NCI-H2029 treated with DMSO at 0.1 percent for 48 hours (cell line): Measurements from ENCODE around the gene MED15.

Experiments
- DNase-seq: peaks from one replicate; lab custom pipeline; 2025; lab: John Stamatoyannopoulos, UW

Gene MED15

GRCh38 chr22:20552443-20553401 lies 45.3 kb downstream of the MED15 start:
- DNase-seq = no peak

DNA sequence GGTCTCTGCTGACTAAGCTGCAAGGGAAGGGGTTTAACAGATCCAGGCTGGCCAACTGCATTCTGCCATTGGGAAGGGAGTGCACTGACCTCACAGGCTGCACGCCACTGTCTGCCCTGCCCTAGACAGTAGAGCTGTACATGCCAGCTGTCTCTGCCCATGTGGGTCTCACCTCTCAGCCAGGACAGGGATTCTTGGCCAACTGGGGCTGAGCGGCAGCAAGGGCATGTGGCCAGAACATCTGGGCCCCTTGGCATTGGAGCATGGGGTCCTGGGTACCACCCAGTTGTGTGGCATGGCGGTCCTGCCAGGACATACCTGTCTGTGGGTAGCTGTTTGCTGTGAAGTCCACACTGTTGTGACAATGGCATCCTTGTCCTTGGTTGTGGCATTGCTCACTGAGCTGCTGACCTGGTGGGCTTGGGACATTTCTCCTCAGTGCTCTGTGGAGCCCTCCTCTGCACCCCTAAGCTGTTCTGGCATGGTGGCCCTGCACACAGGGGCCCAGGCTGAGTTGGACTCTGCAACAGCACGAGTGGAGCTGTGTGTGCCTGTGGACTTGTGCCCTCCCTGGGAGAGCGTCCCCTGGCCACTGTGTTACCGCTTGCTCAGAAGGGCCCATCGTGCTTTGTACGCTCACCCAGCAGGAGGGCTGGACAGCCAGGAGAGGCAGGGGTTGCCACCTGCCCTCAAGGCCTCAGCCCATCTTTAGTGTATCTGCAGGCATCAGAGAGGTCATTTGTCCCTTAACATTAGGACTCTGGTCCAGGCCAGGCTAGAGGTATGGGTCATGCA lies 46.7 kb downstream of the MED15 start:
- DNase-seq = no peak

GRCh38 chr22:20554824-20555223 lies 47.4 kb downstream of the MED15 start:
- DNase-seq = no peak

DNA sequence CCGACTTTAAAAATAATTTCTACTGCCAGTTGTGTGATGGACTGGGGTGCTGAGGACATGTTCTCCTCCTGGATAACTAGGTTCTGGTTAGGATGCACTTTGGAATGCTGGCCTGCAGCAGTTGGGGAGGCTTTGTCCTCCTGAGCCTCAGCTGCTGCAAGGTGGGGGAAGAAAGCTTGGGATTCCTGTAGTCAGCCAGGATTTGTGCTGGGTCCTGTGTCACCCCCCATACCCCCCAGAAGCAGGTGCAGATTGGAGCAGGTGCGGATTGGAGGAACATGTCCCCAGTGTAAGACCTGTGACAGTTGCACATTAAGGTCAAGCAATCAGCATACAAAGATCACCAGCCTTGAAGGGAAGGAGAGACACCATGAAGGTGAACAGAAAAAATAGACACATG lies 51.1 kb downstream of the MED15 start:
- no peak for DNase-seq

DNA sequence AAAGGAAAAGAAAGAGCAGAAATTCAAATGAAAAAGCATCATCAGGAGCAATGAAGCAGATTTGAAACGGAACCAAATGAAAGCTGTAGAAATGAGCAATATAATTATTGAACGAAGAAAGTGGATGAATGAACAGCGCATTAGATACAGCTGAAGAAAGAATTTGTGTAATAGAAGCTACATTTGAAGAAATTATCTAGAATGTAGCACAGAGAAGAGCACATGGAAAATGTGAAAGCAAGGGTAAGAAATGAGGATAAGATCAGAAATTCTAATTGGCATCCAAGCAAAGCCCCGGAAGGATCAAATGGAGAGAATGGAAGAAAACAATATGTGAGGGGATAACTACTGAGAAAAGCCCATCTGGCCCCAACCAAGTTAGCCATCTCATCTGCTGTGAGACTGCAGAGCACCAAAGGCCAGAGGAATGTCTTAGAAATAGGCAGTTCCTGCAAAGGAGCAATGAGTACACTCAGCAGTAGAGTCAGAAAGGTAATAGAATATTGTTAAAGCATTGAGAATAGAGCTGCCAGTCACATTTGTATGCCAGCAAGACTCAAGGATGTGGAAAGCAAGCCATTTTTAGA lies 51.9 kb downstream of the MED15 start:
- DNase-seq = no peak

DNA sequence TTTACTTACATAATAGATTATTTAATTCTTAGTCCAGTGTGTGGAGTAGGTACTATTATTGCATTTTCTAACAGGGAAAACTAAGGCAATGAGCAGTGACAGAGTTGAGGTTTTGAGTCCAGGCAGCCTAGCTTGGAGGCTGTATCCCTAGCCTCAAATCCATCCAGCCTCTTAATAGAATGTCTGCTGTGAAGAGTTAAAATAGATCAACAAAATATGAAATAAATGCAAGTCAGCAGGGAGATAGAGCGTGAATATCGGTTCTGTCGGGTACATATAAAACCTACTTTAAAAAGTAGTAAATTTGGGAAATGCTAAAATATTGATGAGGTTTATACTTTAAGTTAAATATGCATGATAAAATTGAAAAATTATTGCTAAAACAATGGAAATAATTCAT lies 53.3 kb downstream of the MED15 start:
- no peak for DNase-seq

DNA sequence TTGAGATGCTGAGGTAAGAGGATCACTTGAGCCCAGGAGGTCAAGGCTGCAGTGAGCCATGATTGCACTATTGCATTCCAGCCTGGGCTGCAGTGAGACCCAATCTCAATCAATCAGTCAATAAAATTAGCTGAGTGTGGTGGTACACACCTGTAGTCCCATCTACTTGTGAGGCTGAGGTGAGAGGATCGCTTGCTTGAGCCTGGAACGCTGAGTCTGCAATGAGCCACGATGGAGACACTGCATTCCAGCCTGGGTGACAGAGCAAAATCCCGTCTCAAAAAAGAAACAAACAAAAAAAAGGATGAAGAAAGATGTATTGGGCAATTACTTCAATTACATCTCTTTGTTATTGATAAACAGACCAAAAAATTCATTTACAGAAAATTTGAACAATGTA lies 54.5 kb downstream of the MED15 start:
- no peak for DNase-seq

DNA sequence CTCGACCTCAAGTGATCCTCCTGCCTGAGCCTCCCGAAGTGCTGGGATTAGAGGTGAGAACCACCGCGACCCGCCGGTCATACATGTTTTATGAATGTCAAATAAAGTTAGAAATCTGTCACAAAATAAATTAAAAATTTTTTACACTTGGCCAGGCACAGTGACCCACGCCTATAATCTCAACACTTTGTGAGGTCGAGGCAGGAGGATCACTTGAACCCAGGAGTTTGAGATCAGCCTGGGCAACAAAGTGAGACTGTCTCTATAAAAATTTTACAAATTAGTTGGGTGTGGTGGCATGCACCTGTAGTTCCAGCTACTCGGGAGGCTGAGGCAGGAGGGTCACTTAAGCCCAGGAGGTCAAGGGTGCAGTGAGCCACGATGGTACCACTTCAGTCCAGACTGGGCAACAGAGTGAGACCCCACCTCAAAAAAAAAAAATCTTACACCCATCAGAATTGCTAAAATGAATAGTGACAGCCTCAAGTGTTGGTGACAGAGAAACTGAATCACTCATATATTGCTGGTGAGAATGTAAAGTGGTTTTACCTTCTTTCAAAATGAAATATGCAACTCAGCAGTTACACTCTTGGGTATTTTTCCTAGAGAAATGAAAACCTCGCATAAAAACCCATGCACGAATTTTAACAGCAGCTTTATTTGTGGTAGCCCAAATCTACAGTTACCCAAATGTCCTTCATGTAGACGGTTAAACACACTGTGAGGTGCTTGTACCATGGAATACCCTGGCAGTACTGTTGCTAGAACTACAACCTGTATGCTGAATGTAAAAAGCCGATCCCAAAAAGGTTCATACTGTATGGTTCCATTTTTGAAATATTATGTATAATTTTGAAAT lies 55.4 kb downstream of the MED15 start:
- no peak for DNase-seq

- DNase-seq = no peak
These were observed 56.1 kb downstream of the MED15 start for GRCh38 chr22:20563466-20563906.

DNA sequence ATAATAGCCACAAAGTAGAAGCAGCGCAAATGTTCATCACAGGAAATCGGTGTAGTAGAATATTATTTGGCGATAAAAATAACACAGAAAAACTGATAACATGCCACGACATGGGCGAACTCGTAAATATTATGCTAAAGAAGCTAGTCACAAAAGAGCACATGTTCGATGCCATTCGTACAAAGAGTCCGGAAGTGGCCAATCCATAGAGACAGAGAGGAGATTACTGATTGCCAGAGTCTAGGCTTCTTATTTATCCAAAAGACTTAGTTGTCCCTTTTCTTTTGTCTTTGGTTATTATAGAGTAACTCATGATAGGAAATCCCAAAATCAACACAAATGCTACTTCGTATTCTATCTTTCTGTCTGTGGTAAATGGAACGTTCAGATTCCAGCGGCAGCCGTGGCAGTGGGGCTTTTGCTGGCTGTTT lies 56.5 kb downstream of the MED15 start:
- DNase-seq = no peak

GRCh38 chr22:20565079-20565734 lies 57.8 kb downstream of the MED15 start:
- no peak for DNase-seq

DNA sequence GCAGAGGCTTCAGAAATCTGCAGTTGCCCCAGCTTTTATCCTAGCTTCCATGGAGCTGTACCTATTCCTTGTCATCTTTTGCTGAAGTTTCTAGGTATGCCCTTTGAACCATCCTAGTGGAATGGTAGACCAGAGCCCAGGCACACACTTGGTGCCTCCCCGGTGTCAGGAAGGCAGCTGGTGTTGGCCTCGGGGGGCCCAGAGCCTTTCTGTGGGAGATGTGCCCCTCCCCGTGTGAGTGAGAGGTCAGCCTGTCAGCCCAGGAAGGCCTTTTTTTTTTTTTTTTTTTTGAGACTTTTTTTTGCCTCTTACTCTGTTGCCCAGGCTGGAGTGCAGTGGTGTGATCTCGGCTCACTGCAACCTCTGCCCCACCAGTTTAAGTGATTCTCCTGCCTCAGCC lies 58.4 kb downstream of the MED15 start:
- DNase-seq = no peak

GRCh38 chr22:20566420-20567260 lies 59.2 kb downstream of the MED15 start:
- no peak for DNase-seq

DNA sequence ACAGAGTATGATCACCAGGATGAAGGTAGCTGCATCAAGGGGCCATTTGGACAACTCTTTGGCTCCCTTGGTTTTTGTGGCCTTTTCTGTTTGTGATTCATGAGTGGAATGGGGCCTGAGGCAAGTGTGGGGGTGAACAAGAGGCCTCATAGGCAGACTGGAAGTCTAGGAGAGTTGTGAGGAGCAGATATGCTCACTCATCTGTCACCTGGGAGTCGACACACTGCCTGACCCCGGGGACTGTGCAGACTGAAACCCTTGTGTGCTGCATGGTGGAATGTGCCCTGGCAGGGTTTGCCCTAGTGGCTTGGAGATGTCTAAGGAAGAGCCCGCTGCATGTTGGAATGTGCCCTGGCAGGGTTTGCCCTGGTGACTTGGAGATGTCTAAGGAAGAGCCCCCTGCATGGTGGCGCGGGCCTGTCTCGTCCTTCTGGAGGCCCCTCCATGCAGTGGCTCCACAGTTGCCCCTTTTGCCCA lies 60.0 kb downstream of the MED15 start:
- no peak for DNase-seq

GRCh38 chr22:20567993-20568417 lies 60.6 kb downstream of the MED15 start:
- DNase-seq = no peak

- no peak for DNase-seq
These were observed 61.2 kb downstream of the MED15 start for GRCh38 chr22:20568502-20569058.

DNA sequence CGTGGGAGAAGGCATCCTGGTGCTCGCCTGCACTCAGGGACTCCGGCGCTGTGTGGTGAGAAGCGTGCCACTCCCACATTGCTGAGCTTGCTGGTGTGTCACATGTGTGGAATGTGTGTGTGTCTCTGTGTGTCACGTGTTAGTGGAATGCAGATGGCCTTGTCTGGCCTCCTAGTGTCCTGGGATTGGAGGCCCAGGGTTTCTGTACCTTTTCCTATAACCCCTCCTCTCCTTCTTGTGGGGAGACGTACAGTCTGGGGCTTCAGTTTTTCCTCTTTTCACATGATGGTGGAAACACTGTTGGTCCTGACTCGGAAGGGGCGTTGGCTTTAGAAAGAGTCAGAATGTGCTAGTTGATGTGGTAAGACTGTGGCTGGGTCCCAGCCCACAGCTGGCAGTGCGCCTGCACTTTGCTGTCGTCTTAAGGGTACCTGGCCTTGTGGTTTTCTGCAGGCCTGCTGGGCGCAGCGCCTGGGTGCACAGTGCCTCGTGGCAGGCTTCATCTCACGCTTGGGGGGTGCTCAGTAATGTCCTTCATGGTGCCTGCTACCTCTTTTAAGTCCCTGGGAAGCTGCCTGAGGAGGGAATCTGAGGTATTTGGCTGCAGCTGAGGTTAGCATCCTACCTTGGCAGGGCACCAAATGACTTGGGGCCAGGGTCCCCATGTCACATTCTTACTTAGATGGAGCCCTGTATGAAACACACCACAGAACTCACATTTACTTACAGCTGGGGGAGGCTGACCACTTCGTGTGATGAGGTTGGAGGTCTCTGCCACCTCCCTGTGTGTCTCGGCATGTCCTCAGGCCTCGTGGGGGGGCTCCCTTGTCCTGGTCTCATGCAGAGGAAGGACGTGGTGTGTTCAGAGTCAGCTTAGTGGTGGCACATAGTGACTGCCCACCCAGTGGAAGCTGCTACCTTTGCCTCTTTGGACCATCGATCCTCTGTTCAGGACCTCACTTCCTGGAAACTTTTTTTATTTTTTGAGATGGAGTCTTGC lies 61.9 kb downstream of the MED15 start:
- no peak for DNase-seq

DNA sequence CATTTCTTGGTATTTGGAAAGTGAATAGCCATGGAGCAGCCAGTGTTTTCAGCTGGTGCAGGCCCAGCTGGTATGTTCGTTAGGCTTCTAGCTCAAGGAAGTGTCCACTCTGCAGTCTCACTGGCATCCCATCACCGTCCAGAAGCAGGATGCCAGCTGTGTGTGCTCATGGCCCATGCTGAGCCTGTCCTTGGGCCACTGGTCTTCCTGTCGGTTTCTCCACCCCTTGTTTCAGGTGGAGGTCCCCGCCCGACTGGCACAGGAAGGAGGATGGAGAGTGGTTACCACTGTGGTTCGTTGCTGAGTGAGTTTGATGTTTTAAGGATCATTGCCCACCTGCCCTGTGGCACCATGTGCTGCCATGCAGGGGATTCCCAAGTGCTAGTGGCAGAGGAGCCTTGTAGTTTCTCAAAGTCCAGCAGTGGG lies 63.7 kb downstream of the MED15 start:
- no peak for DNase-seq
